ENCODE data around the gene DPP10.

GRCh38 chr2:115825912-115826311 is 1383.5 kb downstream of the DPP10 start:
- no peak for TF ChIP-seq POLR2A (IDR thresholded peaks at IDR 0.05)
- no peak for TF ChIP-seq CTCF (IDR thresholded peaks at IDR 0.05 in 8 of 11, conservative IDR thresholded peaks at IDR 0.05 in 3 of 11)
- TF ChIP-seq POLR2AphosphoS5 (IDR thresholded peaks at IDR 0.05): no peak
